Measurements from ENCODE around the gene IDH1. TPM values are rescaled to one million over a fixed set of nuclear protein-coding genes. Genes with fewer than 3 reads are reported as not detected.

IDH1 gene
- total and polyA plus RNA-seq, 11 donors: 16.0 to 115 (median 33.3) TPM

DNA sequence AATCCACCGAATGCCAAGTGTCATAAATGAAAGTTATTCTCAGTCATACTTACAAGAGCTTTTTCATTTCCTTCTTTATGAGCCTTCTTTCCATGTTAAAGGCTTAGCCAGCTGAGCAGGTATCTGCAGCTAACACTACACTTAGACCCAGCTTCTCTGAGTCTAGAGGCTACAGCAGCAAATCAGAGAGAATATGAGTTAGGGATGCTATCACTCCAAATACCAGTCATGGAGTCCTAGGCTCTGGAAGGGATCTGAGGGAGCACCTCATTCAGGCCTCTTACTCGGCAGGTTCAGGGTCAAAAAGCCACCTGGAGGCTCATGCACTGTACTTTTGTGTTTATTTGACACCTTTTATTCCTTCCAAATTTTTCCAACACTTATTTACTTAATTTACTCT, 68.0 kb downstream of the IDH1 start:
- Histone ChIP-seq H3K27ac (no peak overlapping the region), H3K9me3 (no peaks in the 10 kb centered on the region), H3K36me3 (no peaks in the 10 kb centered on the region), H3K27me3 (peaks cover 0 to 27% (median 8%) of the 10 kb centered on the region in 9 donors), H3K4me1 (peaks cover 0 to 9% (median 0%) of the 10 kb centered on the region in 12 donors), H3K4me3 (no peak overlapping the region)
- no peak for ATAC-seq
- intact Hi-C loops (cut with DNase I): no loop called here
- no peak for TF ChIP-seq CTCF (IDR thresholded peaks at IDR 0.05)
- no peak for TF ChIP-seq POLR2A (IDR thresholded peaks at IDR 0.05)
- DNase-seq: no peak
- WGBS, 4 donors: 84 to 92% (median 89%) methylated on average over 2 of the region's 2 CpGs

- intact Hi-C loops (cut with DNase I): no loop called here
- H3K27ac ChIP-seq: no peak overlapping the region
- no peak for DNase-seq
- peaks cover 0 to 27% (median 8%) of the 10 kb centered on the region in 9 donors for H3K27me3 ChIP-seq
- H3K4me3 ChIP-seq: no peak overlapping the region
- H3K4me1 ChIP-seq: peaks cover 0 to 9% (median 0%) of the 10 kb centered on the region in 12 donors
- TF ChIP-seq CTCF (IDR thresholded peaks at IDR 0.05): no peak
- TF ChIP-seq POLR2A (IDR thresholded peaks at IDR 0.05): no peak
- H3K36me3 ChIP-seq: no peaks in the 10 kb centered on the region
- no peaks in the 10 kb centered on the region for H3K9me3 ChIP-seq
- 52 to 61% (median 55%) methylated on average over 4 to 5 of the region's 5 CpGs for WGBS, 4 donors
- ATAC-seq: no peak
Observed at GRCh38 chr2:208186465-208186864, 68.4 kb downstream of the IDH1 start.

Other genes with a start within 250 kb of the IDH1 start
- gene PLEKHM3, start 229.5 kb downstream of the IDH1 start, total RNA-seq: 10 to 100 TPM; 10.3 to 28.3 (median 17.4) TPM
- gene PLEKHM3, start 229.5 kb downstream of the IDH1 start, polyA plus RNA-seq: 1 to 10 TPM; 5.2 to 7.3 TPM
- not detected for gene CRYGD, start 130.5 kb downstream of the IDH1 start, total RNA-seq
- gene CRYGD, start 130.5 kb downstream of the IDH1 start, polyA plus RNA-seq: not detected
- gene CRYGC, start 125.2 kb downstream of the IDH1 start, total RNA-seq: not detected
- gene CRYGC, start 125.2 kb downstream of the IDH1 start, polyA plus RNA-seq: not detected
- not detected for gene CRYGB, start 108.9 kb downstream of the IDH1 start, total RNA-seq
- not detected for gene CRYGB, start 108.9 kb downstream of the IDH1 start, polyA plus RNA-seq
- not detected for gene CRYGA, start 91.5 kb downstream of the IDH1 start, total RNA-seq
- not detected for gene CRYGA, start 91.5 kb downstream of the IDH1 start, polyA plus RNA-seq
- gene C2orf80, start 65.0 kb downstream of the IDH1 start, total RNA-seq: not detected
- not detected for gene C2orf80, start 65.0 kb downstream of the IDH1 start, polyA plus RNA-seq
- gene PIKFYVE, start 11.2 kb upstream of the IDH1 start, total RNA-seq: 10 to 100 TPM; 12.5 to 31.4 (median 20.3) TPM
- 1 to 10 TPM; 4.2 to 6.7 TPM for gene PIKFYVE, start 11.2 kb upstream of the IDH1 start, polyA plus RNA-seq
- under 1 TPM in 2 of 9 donors, not detected in 7; 0.11 to 0.34 TPM for gene PTH2R, start 151.7 kb upstream of the IDH1 start, total RNA-seq
- not detected for gene PTH2R, start 151.7 kb upstream of the IDH1 start, polyA plus RNA-seq